ENCODE data around the gene SLC35A2.

SLC35A2 gene

DNA sequence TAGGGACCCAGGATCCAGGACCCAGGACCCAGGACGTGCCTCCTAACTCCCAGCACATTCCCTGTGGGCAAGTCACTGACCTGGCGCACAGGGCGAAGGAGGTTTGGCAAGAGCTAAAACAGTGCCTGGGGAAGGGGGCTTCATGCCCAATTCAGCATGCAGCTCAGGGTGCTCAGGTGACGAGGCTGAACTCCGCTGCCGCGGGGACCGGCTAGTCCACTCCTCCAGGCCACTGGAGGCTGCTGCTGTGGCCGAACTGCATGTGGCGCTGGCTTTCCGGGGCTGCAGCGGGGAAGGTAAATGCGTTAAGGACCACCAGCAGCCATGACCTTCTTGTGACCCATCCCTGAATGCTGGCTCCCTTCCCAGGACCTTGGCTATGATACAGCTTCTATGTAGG, 12.3 kb upstream of the SLC35A2 start:
- Histone ChIP-seq H3K4me1 (ENCODE audit: insufficient read depth, low read length) (peaks cover 22% of the 10 kb centered on the region), H3K9ac (ENCODE audit: low read depth, low read length) (no peak overlapping the region), H3K27me3 (ENCODE audit: insufficient read depth, low read length) (no peaks in the 10 kb centered on the region), H3K9me3 (ENCODE audit: insufficient read depth, low read depth, low read length) (no peaks in the 10 kb centered on the region), H3K27ac (ENCODE audit: low read depth, low read length) (no peak overlapping the region), H3K36me3 (ENCODE audit: insufficient read depth, low read length) (peaks cover 35% of the 10 kb centered on the region), H3K4me3 (ENCODE audit: low read length) (no peak overlapping the region)
- WGBS, result 96% methylated on average over 13 of the region's 13 CpGs

DNA sequence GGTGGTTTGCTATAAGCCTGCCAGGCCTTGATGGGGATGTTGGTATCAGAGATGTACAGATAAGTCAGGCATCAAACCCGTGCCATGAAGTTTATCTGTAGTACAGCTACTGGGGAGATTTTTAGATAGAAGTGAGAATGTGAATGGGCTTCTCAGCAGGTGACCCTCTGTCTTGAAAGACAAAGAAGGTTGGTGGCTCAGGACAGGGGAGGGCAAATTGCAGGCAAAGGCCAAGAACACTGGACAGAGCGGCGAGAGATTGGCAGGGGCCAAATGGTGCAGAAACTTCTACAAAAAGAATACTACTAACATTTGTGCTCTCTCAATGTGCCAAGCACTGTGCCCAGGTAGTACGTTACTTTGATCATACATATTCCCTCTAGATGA, 9.3 kb upstream of the SLC35A2 start:
- H3K4me3 ChIP-seq (ENCODE audit: low read length), result peak overlapping the region; percentile 90; the same call in 1 of the 2 replicates
- 45% methylated on average over 4 of the region's 4 CpGs for WGBS
- no peaks in the 10 kb centered on the region for H3K27me3 ChIP-seq (ENCODE audit: insufficient read depth, low read length)
- no peak overlapping the region for H3K9ac ChIP-seq (ENCODE audit: low read depth, low read length)
- peak overlapping the region; percentile 98; the same call in 1 of the 2 replicates for H3K27ac ChIP-seq (ENCODE audit: low read depth, low read length)
- H3K9me3 ChIP-seq (ENCODE audit: insufficient read depth, low read depth, low read length), result no peaks in the 10 kb centered on the region
- H3K4me1 ChIP-seq (ENCODE audit: insufficient read depth, low read length), result peaks cover 10% of the 10 kb centered on the region; the same call in 1 of the 2 replicates
- peaks cover 39% of the 10 kb centered on the region for H3K36me3 ChIP-seq (ENCODE audit: insufficient read depth, low read length)

DNA sequence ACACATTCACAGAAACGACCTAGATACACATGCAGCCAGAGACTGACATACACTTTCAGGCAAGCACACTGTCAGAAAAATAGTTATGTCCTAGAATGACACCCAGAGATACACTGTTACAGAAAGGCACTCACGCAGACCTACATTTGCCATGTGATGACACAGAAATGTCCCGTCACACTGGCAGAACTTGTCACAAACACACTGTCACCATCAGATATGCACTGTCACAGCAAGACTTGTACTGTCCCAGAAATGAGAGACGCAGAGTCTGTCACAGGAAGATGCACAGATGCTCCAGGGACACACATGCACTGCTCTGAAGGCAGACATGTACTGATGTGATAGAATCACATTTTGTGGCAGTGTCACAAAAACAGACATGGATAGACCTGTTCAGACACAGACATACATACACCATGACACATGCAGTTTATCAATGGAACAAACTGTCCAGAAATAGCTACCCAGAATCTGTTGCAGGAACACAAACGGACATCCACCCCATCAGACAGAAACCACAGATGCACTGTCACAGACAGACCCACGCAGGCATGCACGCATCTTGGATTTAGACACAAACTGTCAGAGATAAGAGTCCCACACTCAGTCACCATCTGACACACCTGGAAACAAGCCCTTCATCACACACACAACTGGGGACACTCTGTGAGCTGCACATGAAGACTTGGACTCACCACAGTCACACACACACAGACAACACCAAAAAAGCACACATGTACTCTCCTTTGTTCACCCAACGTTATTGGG, 8.7 kb upstream of the SLC35A2 start:
- H3K27me3 ChIP-seq (ENCODE audit: insufficient read depth, low read length), result no peaks in the 10 kb centered on the region
- H3K27ac ChIP-seq (ENCODE audit: low read depth, low read length), result peak overlapping the region; percentile 98; the same call in 1 of the 2 replicates
- peak overlapping the region; percentile 89; the same call in 1 of the 2 replicates for H3K9ac ChIP-seq (ENCODE audit: low read depth, low read length)

DNA sequence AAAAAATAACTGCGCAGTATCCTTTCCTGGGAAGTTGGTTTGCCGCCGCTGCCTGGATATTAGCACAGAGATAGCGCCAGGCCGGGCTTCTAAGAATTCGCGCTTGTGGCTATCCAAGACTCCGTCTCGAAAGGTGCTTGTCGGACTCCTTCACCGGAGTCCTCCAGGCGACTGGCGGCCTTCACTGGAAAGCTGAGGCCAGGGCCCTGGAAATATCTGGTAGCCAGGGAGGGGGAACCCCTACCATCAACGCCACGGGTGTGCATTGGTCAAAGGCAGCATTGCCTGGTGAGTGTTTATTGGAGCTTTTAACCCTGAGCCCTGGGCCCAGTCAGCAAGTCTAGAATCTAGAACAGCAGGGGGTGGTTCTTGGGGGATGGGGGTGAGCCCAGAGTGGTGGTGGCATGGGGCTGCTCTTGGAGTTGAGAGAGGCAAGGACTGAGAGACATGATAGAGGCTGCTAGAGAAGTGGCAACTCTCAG, 8.0 kb upstream of the SLC35A2 start:
- H3K27ac ChIP-seq (ENCODE audit: low read depth, low read length), result peak overlapping the region; percentile 98
- H3K9me3 ChIP-seq (ENCODE audit: insufficient read depth, low read depth, low read length), result no peaks in the 10 kb centered on the region
- peaks cover 42% of the 10 kb centered on the region for H3K36me3 ChIP-seq (ENCODE audit: insufficient read depth, low read length)
- 0% methylated on average over 15 of the region's 15 CpGs for WGBS
- H3K27me3 ChIP-seq (ENCODE audit: insufficient read depth, low read length), result no peaks in the 10 kb centered on the region
- H3K9ac ChIP-seq (ENCODE audit: low read depth, low read length), result peak overlapping the region; percentile 89
- H3K4me3 ChIP-seq (ENCODE audit: low read length), result peak overlapping the region; percentile 90
- peaks cover 10% of the 10 kb centered on the region; the same call in 1 of the 2 replicates for H3K4me1 ChIP-seq (ENCODE audit: insufficient read depth, low read length)

More for the DNA sequence above, 8.7 kb upstream of the SLC35A2 start:
- Histone ChIP-seq H3K36me3 (ENCODE audit: insufficient read depth, low read length) (peaks cover 39% of the 10 kb centered on the region), H3K9me3 (ENCODE audit: insufficient read depth, low read depth, low read length) (no peaks in the 10 kb centered on the region), H3K4me3 (ENCODE audit: low read length) (peak overlapping the region; percentile 90), H3K4me1 (ENCODE audit: insufficient read depth, low read length) (peaks cover 10% of the 10 kb centered on the region; the same call in 1 of the 2 replicates)
- WGBS, result 66% methylated on average over 8 of the region's 8 CpGs

DNA sequence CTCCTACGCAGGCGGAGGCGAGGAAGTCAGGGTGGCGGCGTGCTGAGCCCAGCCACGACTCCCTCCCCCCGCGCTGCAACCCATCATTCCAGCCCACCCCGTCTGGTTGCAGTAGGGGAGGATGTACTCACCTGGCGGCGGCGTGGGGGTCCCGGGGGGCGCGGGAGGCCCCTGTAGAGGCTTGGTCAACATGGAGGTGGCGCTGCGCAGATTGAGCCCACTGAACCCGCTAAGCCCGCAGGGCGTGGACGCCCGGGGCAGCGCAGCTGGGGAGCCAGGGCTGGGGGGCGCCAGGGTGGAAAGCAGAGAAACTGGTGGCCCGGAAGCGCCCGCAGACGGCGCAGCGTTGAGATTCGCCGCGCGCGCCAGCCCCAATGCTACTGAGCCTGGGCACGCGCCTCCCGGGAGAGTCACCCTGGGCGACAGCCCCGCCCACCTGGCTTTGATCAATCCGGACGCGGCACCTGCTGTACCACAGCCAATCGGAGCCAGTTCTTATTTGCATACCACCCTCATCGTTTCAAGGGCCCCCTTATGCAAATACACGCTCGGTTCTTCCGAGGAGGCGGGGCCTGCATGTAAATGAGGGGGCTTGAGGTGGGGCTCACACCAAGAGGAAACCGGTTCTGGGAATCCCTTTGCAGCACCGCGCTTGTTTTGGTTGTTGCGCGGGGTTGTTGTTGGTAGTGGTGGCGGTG, 7.3 kb upstream of the SLC35A2 start, which contains the start of gene PIM2:
Gene PIM2, minus strand, starts transcription at position 382 of the 698 bp plus-strand sequence. Its CDS starts 190 bp downstream, at position 192.
- under 1% methylated on average over 47 of the region's 55 CpGs for WGBS
- H3K9ac ChIP-seq (ENCODE audit: low read depth, low read length), result peak within 1 kb of the TSS; percentile 89
- H3K4me1 ChIP-seq (ENCODE audit: insufficient read depth, low read length), result peaks cover 10% of the 10 kb centered on the region; the same call in 1 of the 2 replicates
- no peaks in the 10 kb centered on the region for H3K27me3 ChIP-seq (ENCODE audit: insufficient read depth, low read length)
- H3K36me3 ChIP-seq (ENCODE audit: insufficient read depth, low read length), result peaks cover 42% of the 10 kb centered on the region
- peak within 1 kb of the TSS; percentile 98 for H3K27ac ChIP-seq (ENCODE audit: low read depth, low read length)
- H3K4me3 ChIP-seq (ENCODE audit: low read length), result peak within 1 kb of the TSS; percentile 90
- H3K9me3 ChIP-seq (ENCODE audit: insufficient read depth, low read depth, low read length), result no peaks in the 10 kb centered on the region

DNA sequence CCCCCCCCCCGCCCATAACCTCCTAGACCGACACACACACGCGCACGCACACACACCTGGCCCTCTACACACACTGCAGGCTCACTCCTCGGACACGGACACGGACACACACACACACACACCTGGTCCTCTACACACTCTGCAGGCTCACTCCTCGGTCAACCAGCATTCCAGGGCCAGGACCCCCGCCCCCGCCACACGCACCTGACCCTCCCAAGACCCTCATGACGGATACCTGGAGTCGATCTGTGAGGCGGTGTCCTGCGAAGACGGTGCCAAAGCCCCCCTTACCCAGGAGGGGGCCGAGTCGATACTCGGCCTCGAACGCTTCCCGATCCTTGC, 6.8 kb upstream of the SLC35A2 start:
- no peaks in the 10 kb centered on the region for H3K9me3 ChIP-seq (ENCODE audit: insufficient read depth, low read depth, low read length)
- peak overlapping the region; percentile 90 for H3K4me3 ChIP-seq (ENCODE audit: low read length)
- peak overlapping the region; percentile 89 for H3K9ac ChIP-seq (ENCODE audit: low read depth, low read length)
- no peaks in the 10 kb centered on the region for H3K27me3 ChIP-seq (ENCODE audit: insufficient read depth, low read length)
- peaks cover 10% of the 10 kb centered on the region; the same call in 1 of the 2 replicates for H3K4me1 ChIP-seq (ENCODE audit: insufficient read depth, low read length)
- H3K36me3 ChIP-seq (ENCODE audit: insufficient read depth, low read length), result peaks cover 43% of the 10 kb centered on the region
- WGBS, result 0% methylated on average over 18 of the region's 23 CpGs
- H3K27ac ChIP-seq (ENCODE audit: low read depth, low read length), result peak overlapping the region; percentile 85

DNA sequence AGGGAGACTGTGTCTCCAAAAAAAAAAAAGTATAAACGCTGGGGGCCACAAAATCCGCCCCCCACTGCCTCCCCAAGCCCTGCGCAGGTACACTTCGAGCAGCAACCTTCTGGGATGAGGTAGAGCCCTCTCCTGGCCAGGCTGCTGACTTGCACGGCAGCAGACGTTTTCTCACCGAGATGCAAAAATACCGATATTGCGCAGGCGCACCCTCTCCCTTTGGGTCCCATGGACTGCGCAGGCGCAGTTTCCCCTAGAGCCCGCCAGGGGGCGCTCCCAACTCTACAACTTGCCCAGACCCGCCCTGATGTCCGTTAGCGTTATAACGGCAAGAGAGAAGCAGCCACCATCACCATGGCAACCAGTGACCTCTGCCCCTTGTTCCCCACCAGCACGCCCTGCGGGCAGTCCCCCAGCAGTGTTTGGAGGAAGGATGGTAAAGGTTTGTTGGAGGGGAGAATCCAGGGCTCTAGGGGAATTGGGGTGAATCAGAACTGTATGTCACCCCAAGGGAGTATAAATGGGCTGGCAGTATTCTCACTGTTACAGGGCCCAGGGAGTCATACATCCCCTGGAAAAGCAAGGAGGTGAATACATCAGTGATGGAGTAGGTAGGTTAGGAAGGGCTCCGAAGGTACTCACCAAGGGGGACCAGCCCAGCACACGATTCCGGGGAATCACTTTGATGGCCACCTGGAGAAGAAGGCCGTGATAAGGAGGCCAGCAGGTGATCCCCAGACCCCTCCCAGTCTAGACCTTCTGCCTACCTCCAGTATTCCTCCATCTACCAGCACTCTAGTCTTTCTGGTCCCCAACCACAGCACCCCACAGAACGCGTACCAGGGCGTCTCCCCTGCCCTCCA, 5.9 kb upstream of the SLC35A2 start:
- WGBS, result 1% methylated on average over 27 of the region's 27 CpGs
- peak overlapping the region; percentile 75 for H3K9ac ChIP-seq (ENCODE audit: low read depth, low read length)
- peaks cover 41% of the 10 kb centered on the region for H3K36me3 ChIP-seq (ENCODE audit: insufficient read depth, low read length)
- no peaks in the 10 kb centered on the region for H3K9me3 ChIP-seq (ENCODE audit: insufficient read depth, low read depth, low read length)
- no peak overlapping the region; the same call in 1 of the 2 replicates for H3K27ac ChIP-seq (ENCODE audit: low read depth, low read length)
- H3K4me1 ChIP-seq (ENCODE audit: insufficient read depth, low read length), result peaks cover 10% of the 10 kb centered on the region; the same call in 1 of the 2 replicates
- H3K4me3 ChIP-seq (ENCODE audit: low read length), result peak overlapping the region; percentile 90
- H3K27me3 ChIP-seq (ENCODE audit: insufficient read depth, low read length), result no peaks in the 10 kb centered on the region

DNA sequence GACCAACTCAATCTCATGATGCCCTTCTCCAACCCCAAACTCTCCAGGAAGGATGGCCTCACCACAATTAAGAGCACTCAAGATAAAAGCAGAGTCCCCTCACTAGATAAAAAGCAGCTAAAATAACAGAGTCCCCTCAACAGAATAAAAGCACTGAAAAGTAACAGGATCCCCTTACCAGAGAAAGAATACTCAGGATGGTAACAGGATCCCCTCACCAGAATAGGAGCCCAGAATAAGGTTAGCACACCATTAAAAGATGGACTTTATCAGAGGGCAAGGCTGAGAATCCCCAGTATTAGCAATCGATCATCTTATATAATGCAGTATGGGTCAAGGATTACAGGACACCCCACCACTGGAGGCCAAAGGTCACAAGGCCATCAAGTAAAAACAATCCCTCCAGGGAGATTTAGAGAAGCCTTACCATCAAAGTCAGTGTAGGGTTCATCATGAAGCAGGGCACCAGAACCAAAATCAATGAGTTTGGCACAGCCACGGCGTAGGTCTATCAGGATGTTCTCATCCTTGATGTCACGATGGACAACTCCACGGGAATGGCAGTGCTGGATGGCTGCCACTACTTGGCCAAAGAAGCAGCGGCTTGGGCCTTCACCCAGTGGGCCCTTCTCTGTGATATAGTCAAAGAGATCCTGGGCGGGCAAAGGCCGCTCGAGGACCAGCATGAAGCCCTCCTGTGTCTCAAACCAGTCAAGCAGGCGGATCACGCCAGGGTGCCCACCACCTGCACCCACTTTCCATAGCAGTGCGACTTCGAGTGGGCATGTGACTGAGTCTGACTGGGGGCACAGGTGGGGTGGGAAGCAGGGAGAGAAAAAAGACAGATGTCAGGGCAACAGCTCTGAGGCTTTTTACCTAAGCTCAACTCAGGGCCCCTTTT, 3.4 kb upstream of the SLC35A2 start:
- H3K4me3 ChIP-seq (ENCODE audit: low read length), result peak overlapping the region; percentile 31; the same call in 1 of the 2 replicates
- no peak overlapping the region for H3K27ac ChIP-seq (ENCODE audit: low read depth, low read length)
- WGBS, result 94% methylated on average over 12 of the region's 13 CpGs
- no peak overlapping the region for H3K9ac ChIP-seq (ENCODE audit: low read depth, low read length)
- H3K36me3 ChIP-seq (ENCODE audit: insufficient read depth, low read length), result peaks cover 41% of the 10 kb centered on the region
- H3K27me3 ChIP-seq (ENCODE audit: insufficient read depth, low read length), result no peaks in the 10 kb centered on the region
- no peaks in the 10 kb centered on the region for H3K9me3 ChIP-seq (ENCODE audit: insufficient read depth, low read depth, low read length)
- peaks cover 3% of the 10 kb centered on the region; the same call in 1 of the 2 replicates for H3K4me1 ChIP-seq (ENCODE audit: insufficient read depth, low read length)

DNA sequence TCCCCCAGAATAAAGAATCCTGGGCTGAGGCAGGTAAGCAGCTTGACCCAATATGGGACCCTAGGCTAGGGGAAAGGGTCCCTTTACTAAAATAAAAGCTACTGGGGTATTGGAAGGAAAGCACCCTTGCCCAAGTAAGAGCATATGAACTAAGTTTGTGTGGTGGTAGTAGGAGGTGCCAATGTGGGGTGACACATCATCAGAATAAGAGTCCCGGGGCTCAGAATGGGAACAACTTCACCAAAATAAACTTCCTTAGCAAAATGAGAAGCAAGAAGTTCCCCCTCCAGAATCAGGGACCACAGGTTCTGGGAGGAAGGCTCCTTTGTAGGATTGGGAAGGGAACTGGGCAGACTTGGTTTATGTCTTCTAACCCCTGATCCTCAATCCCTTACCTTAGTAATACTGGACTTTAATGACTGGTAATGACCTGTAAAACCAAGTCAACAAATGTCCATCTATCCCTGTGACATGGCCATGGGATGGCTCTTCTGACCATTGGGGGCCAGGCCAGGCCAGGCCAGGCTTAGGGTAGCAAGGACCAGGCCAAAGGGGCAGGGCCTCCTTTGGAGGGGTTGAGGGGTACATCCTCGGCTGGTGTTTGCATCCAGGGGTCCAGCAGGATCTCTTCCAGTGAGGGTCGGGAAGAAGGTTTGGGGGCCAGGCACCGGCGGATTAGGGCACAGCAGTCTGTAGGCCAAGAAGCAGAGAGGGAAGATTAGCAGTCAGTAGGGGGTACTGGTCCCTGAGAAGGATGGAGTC, 2.3 kb upstream of the SLC35A2 start:
- no peak overlapping the region; the same call in 1 of the 2 replicates for H3K27ac ChIP-seq (ENCODE audit: low read depth, low read length)
- H3K9ac ChIP-seq (ENCODE audit: low read depth, low read length), result no peak overlapping the region
- H3K4me1 ChIP-seq (ENCODE audit: insufficient read depth, low read length), result no peaks in the 10 kb centered on the region
- 82% methylated on average over 4 of the region's 5 CpGs for WGBS
- no peaks in the 10 kb centered on the region for H3K27me3 ChIP-seq (ENCODE audit: insufficient read depth, low read length)
- H3K36me3 ChIP-seq (ENCODE audit: insufficient read depth, low read length), result peaks cover 47% of the 10 kb centered on the region
- H3K9me3 ChIP-seq (ENCODE audit: insufficient read depth, low read depth, low read length), result no peaks in the 10 kb centered on the region
- no peak overlapping the region for H3K4me3 ChIP-seq (ENCODE audit: low read length)

All from HUES64 (cell line).